ENCODE results near the gene ASGR1.

GRCh38 chr17:7123844-7124243 lies 55.3 kb downstream of the ASGR1 start:
- no peak for TF ChIP-seq EZH2 (IDR thresholded peaks at IDR 0.05; ENCODE audit: borderline replicate concordance, insufficient read depth, low read depth, low read length, poor library complexity, severe bottlenecking)
- TF ChIP-seq CTCF (IDR thresholded peaks at IDR 0.05), result no peak
